Left ventricle myocardium inferior (tissue), 1 donor: ENCODE data around the gene FAM180B. TPM values are rescaled to one million over a fixed set of nuclear protein-coding genes. Genes with fewer than 3 reads are reported as not detected.
"Not testable (repeated sequence)": the region's sequence is repeated elsewhere in the genome, so short reads cannot be mapped to it uniquely, and the experiment has no call there.

ENCODE experiments used
- DNase-seq: peaks from one replicate; pipeline ENCODE4 v3.0.0-alpha.2; 2020
- H3K27ac ChIP-seq: fragments of 200-600 bp; replicated peaks from 2 replicates; pipeline ENCODE4 v1.8.0; 2021
- H3K27me3 ChIP-seq: fragments of 200-600 bp; 2 replicates; pipeline ENCODE4 v1.8.0; 2021; ENCODE audit warnings: low read depth
- H3K36me3 ChIP-seq: fragments of 200-600 bp; 2 replicates; pipeline ENCODE4 v1.8.0; 2021
- H3K4me1 ChIP-seq: fragments of 200-600 bp; 2 replicates; pipeline ENCODE4 v1.8.0; 2021
- H3K4me3 ChIP-seq: fragments of 200-600 bp; 2 replicates; pipeline ENCODE4 v1.8.0; 2021; ENCODE audit warnings: mild to moderate bottlenecking, moderate library complexity
- H3K9me3 ChIP-seq: fragments of 200-600 bp; replicated peaks from 2 replicates; pipeline ENCODE4 v1.8.0; 2021
- intact Hi-C: fragments of 100-400 bp; cut with micrococcal nuclease; formaldehyde crosslinking; loops from one replicate; pipeline ENCODE4 v1.11.0; 2022
- total RNA-seq: library from RNA; stranded (reverse); fragmentation: NEBNext Ultra II Directional; extraction: Animal tissue kit (Norgen Biotek cat#: 25700); gene quantifications from one replicate; pipeline ENCODE4 v1.2.1, GENCODE V29; 2021
- TF ChIP-seq, protein P1 (sequence below): fragments of 200-600 bp; IDR thresholded peaks from 2 replicates; pipeline ENCODE4 v1.8.0; 2021; ENCODE audit warnings: antibody characterized with exemption, mild to moderate bottlenecking, borderline replicate concordance
- donor health status: DM: no; HTN: yes; CAD: no; lungs with severe emphysema.

The FAM180B gene
- total RNA-seq, 1 donor from 2014 or later = 0.22 TPM

- H3K27ac ChIP-seq = no peak overlapping the region
- H3K36me3 ChIP-seq = peaks cover 98% of the 10 kb centered on the region
- TF ChIP-seq, protein P1, sequence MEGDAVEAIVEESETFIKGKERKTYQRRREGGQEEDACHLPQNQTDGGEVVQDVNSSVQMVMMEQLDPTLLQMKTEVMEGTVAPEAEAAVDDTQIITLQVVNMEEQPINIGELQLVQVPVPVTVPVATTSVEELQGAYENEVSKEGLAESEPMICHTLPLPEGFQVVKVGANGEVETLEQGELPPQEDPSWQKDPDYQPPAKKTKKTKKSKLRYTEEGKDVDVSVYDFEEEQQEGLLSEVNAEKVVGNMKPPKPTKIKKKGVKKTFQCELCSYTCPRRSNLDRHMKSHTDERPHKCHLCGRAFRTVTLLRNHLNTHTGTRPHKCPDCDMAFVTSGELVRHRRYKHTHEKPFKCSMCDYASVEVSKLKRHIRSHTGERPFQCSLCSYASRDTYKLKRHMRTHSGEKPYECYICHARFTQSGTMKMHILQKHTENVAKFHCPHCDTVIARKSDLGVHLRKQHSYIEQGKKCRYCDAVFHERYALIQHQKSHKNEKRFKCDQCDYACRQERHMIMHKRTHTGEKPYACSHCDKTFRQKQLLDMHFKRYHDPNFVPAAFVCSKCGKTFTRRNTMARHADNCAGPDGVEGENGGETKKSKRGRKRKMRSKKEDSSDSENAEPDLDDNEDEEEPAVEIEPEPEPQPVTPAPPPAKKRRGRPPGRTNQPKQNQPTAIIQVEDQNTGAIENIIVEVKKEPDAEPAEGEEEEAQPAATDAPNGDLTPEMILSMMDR = no peak
- H3K4me3 ChIP-seq = no peak overlapping the region
- no peak for DNase-seq
- intact Hi-C loops = no loop called here
- peaks cover 5% of the 10 kb centered on the region for H3K4me1 ChIP-seq
- H3K9me3 ChIP-seq = no peaks in the 10 kb centered on the region
- H3K27me3 ChIP-seq = no peaks in the 10 kb centered on the region
Observed at GRCh38 chr11:47628026-47628425, 41.5 kb downstream of the FAM180B start.

GRCh38 chr11:47631473-47631872 is 45.0 kb downstream of the FAM180B start:
- Histone ChIP-seq H3K27me3 (no peaks in the 10 kb centered on the region), H3K36me3 (peaks cover 92% of the 10 kb centered on the region), H3K4me3 (no peak overlapping the region), H3K27ac (no peak overlapping the region), H3K4me1 (peaks cover 5% of the 10 kb centered on the region), H3K9me3 (no peaks in the 10 kb centered on the region)
- no peak for DNase-seq
- TF ChIP-seq, protein P1 = no peak
- intact Hi-C loops = no loop called here

DNA sequence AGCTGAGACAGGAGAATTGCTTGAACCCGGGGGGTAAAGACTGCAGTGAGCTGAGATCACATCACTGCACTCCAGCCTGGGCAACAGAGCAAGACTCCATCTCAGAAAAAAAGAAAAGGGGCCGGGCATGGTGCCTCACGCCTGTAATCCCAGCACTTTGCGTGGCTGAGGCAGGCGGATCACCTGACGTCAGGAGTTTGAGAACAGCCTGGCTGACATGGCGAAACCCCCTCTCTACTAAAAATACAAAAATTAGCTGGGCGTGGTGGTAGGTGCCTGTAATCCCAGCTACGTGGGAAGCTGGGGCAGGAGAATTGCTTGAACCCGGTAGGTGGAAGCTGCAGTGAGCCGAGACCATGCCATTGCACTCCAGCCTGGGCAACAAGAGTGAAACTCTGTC is 49.9 kb downstream of the FAM180B start:
- intact Hi-C loops, DNase-seq: not testable (repeated sequence)
- H3K36me3 ChIP-seq = peaks cover 67% of the 10 kb centered on the region

More for the DNA sequence above, 49.9 kb downstream of the FAM180B start:
- H3K4me1 ChIP-seq = peaks cover 13% of the 10 kb centered on the region
- H3K9me3 ChIP-seq, H3K4me3 ChIP-seq, H3K27me3 ChIP-seq, H3K27ac ChIP-seq: not testable (repeated sequence)

Other genes starting within 250 kb of the FAM180B start
- 2,538 TPM for gene MYBPC3, start 234.0 kb upstream of the FAM180B start, total RNA-seq
- 8.3 TPM for gene SPI1, start 208.1 kb upstream of the FAM180B start, total RNA-seq
- 36.5 TPM for gene SLC39A13, start 178.1 kb upstream of the FAM180B start, total RNA-seq
- 146 TPM for gene PSMC3, start 160.2 kb upstream of the FAM180B start, total RNA-seq
- 2.2 TPM for gene RAPSN, start 137.5 kb upstream of the FAM180B start, total RNA-seq
- 88.6 TPM for gene CELF1, start 33.5 kb upstream of the FAM180B start, total RNA-seq
- 23.6 TPM for gene PTPMT1, start 21.1 kb upstream of the FAM180B start, total RNA-seq
- gene KBTBD4, start 7.7 kb upstream of the FAM180B start, total RNA-seq = 14.2 TPM
- 296 TPM for gene NDUFS3, start 7.6 kb upstream of the FAM180B start, total RNA-seq
- 0.58 TPM for gene C1QTNF4, start 7.7 kb downstream of the FAM180B start, total RNA-seq
- gene MTCH2, start 55.9 kb downstream of the FAM180B start, total RNA-seq = 93.7 TPM
- 0.38 TPM for gene AGBL2, start 128.7 kb downstream of the FAM180B start, total RNA-seq
- gene FNBP4, start 180.7 kb downstream of the FAM180B start, total RNA-seq = 39.0 TPM